GM23338 (cell line): ENCODE measurements around the gene RIMS3. TPM values are rescaled to one million over a fixed set of nuclear protein-coding genes. Genes with fewer than 3 reads are reported as not detected.

Source experiments
- ATAC-seq: fragments of 200-7000 bp; cut with Tn5 transposase; 3 replicates; pipeline ENCODE4 v1.9.1; 2020
- DNase-seq: peaks from one replicate; pipeline ENCODE4 v3.0.0-alpha.2; 2015; ENCODE audit warnings: low spot score
- H2AFZ ChIP-seq: fragments of 200-600 bp; sonication (generic); 2 replicates; pipeline ENCODE4 v1.8.0; 2016; ENCODE audit warnings: antibody characterized with exemption, mild to moderate bottlenecking, moderate library complexity
- H3F3A ChIP-seq: fragments of 200-600 bp; sonication (generic); replicated peaks from 2 replicates; pipeline ENCODE4 v1.8.0; 2017; ENCODE audit warnings: antibody characterized with exemption, mixed run types, low read depth
- H3K27ac ChIP-seq: fragments of 200-600 bp; sonication (generic); 2 replicates; pipeline ENCODE4 v1.6.1; 2016; ENCODE audit warnings: low read depth
- H3K27me3 ChIP-seq: fragments of 200-600 bp; sonication (generic); 2 replicates; pipeline ENCODE4 v1.8.0; 2016; ENCODE audit warnings: mild to moderate bottlenecking, mixed run types, moderate library complexity; ENCODE audit not compliant: insufficient read depth
- H3K36me3 ChIP-seq: fragments of 200-600 bp; sonication (generic); 2 replicates; pipeline ENCODE4 v1.8.0; 2016; ENCODE audit warnings: mild to moderate bottlenecking; ENCODE audit not compliant: insufficient read depth
- H3K4me1 ChIP-seq: fragments of 200-600 bp; sonication (generic); 2 replicates; pipeline ENCODE4 v1.8.0; 2016; ENCODE audit warnings: mild to moderate bottlenecking, moderate library complexity; ENCODE audit not compliant: insufficient read depth
- H3K4me2 ChIP-seq: fragments of 200-600 bp; sonication (generic); 2 replicates; pipeline ENCODE4 v1.7.1; 2017; ENCODE audit warnings: mixed run types
- H3K4me3 ChIP-seq: fragments of 200-600 bp; sonication (generic); 2 replicates; pipeline ENCODE4 v1.6.1; 2016; ENCODE audit warnings: mixed run types
- H3K79me2 ChIP-seq: fragments of 200-600 bp; sonication (generic); replicated peaks from 2 replicates; pipeline ENCODE4 v1.8.0; 2017; ENCODE audit warnings: mild to moderate bottlenecking; ENCODE audit not compliant: insufficient read depth
- H3K9me2 ChIP-seq: fragments of 200-600 bp; sonication (generic); 2 replicates; pipeline ENCODE4 v1.8.0; 2017; ENCODE audit not compliant: insufficient read depth
- H4K20me1 ChIP-seq: fragments of 200-600 bp; sonication (generic); replicated peaks from 2 replicates; pipeline ENCODE4 v1.8.0; 2017; ENCODE audit warnings: mild to moderate bottlenecking; ENCODE audit not compliant: insufficient read depth
- H3K27ac Mint-ChIP-seq: 2 replicates; pipeline ENCODE4 v1.8.0; 2020; ENCODE audit warnings: inconsistent platforms, mild to moderate bottlenecking, moderate library complexity, mixed read lengths
- H3K27me3 Mint-ChIP-seq: 3 replicates; pipeline ENCODE4 v1.8.0; 2022; ENCODE audit warnings: low read depth, mild to moderate bottlenecking, moderate library complexity, mixed read lengths, inconsistent platforms; ENCODE audit not compliant: insufficient read depth, poor library complexity
- H3K36me3 Mint-ChIP-seq: 3 replicates; pipeline ENCODE4 v1.8.0; 2021; ENCODE audit warnings: low read depth, mild to moderate bottlenecking, inconsistent platforms, moderate library complexity, mixed read lengths
- H3K4me1 Mint-ChIP-seq: 3 replicates; pipeline ENCODE4 v1.8.0; 2020; ENCODE audit warnings: mild to moderate bottlenecking, inconsistent platforms, mixed read lengths
- H3K4me3 Mint-ChIP-seq: 3 replicates; pipeline ENCODE4 v1.8.0; 2021; ENCODE audit warnings: moderate library complexity, mild to moderate bottlenecking, inconsistent platforms, mixed read lengths
- H3K9me3 Mint-ChIP-seq: 3 replicates; pipeline ENCODE4 v1.8.0; 2020; ENCODE audit warnings: moderate library complexity, mild to moderate bottlenecking, inconsistent platforms, mixed read lengths
- CREB1 ChIP-seq: fragments of 250-450 bp; sonication (Bioruptor Pico); IDR thresholded peaks from 2 replicates; pipeline ENCODE4 v1.5.0; 2020; ENCODE audit warnings: low read depth, mild to moderate bottlenecking, moderate library complexity
- EZH2phosphoT487 ChIP-seq: fragments of 200-600 bp; sonication (generic); IDR thresholded peaks from one replicate; pipeline ENCODE4 v1.8.1; 2018; ENCODE audit warnings: antibody characterized with exemption; ENCODE audit not compliant: unreplicated experiment
- JUNB ChIP-seq: IDR thresholded peaks from one replicate; pipeline ENCODE4 v1.6.1; 2016; ENCODE audit warnings: antibody characterized with exemption; ENCODE audit not compliant: unreplicated experiment
- STAT1 ChIP-seq: IDR thresholded peaks from one replicate; pipeline ENCODE4 v1.6.1; 2016; ENCODE audit warnings: antibody characterized with exemption; ENCODE audit not compliant: unreplicated experiment
- ZNF114 ChIP-seq: fragments of 250-450 bp; sonication (Bioruptor Pico); IDR thresholded peaks from 2 replicates; pipeline ENCODE4 v1.5.0; 2020; ENCODE audit warnings: mild to moderate bottlenecking, moderate library complexity
- ZNF331 ChIP-seq: fragments of 250-450 bp; sonication (Bioruptor Pico); IDR thresholded peaks from 2 replicates; pipeline ENCODE4 v1.5.0; 2020; ENCODE audit warnings: low read depth, mild to moderate bottlenecking, moderate library complexity
- polyA plus RNA-seq: library from polyadenylated mRNA; unstranded; fragments of >200 nt; fragmentation: Nextera tagmentation; extraction: Ambion mirVana; gene quantifications from 2 replicates; pipeline ENCODE4 v1.2.1, GENCODE V29; 2016
- total RNA-seq: library from RNA; depleted of rRNA; stranded (reverse); fragments of >200 nt; shearing (Covaris generic); gene quantifications from 2 replicates; pipeline ENCODE4 v1.2.3, GENCODE V29; 2014
- TF ChIP-seq, protein P1 (sequence below): fragments of 250-450 bp; sonication (Bioruptor Pico); IDR thresholded peaks from 2 replicates; pipeline ENCODE4 v1.5.0; 2020; ENCODE audit warnings: mild to moderate bottlenecking, moderate library complexity
- TF ChIP-seq, protein P2 (sequence below): IDR thresholded peaks from 2 replicates; pipeline ENCODE4 v1.6.1; 2016; ENCODE audit warnings: antibody characterized with exemption
- TF ChIP-seq, protein P3 (sequence below): IDR thresholded peaks from one replicate; pipeline ENCODE4 v1.6.1; 2018; ENCODE audit warnings: antibody characterized with exemption; ENCODE audit not compliant: unreplicated experiment

Gene RIMS3
- total and polyA plus RNA-seq, 2 experiments from 2014 or later, result 8.7 to 27.2 TPM

DNA sequence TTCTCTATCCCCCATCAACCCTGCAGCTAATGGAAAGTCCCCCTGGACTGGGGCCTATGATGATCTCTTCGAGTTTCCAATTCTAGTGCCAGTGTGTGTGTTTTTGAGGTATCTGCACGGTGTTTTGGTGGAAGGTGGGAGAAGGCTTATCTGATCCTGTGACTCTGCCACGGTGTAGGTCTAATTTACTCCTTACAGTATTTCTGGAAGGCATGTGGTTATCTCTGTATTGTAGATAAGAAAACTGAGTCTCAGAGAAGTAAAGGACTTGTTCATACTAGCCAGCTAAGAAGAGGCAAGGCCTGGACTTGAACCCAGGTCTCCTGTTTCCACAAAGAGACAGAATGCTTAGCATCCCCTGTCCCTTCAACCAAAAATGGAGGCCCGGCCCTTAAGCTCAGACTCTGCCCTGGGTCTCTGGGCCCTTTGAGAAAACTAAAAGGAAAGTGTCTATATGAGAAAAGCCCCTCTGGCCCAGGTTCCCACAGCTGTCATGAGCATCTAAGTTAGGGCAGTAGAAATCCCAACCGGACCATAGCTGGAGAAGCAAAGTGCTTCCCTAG, 20.3 kb downstream of the RIMS3 start:
- Mint-ChIP-seq H3K36me3 (no peaks in the 10 kb centered on the region; the same call in 2 of the 3 replicates), H3K27me3 (peaks cover 4% of the 10 kb centered on the region), H3K4me3 (no peak overlapping the region)

More for the DNA sequence above, 20.3 kb downstream of the RIMS3 start:
- no peak overlapping the region for H3K27ac Mint-ChIP-seq
- no peak overlapping the region for H3K4me2 ChIP-seq
- no peaks in the 10 kb centered on the region for H3K9me2 ChIP-seq
- H4K20me1 ChIP-seq, result peaks cover 4% of the 10 kb centered on the region; the same call in 1 of the 2 replicates
- no peaks in the 10 kb centered on the region for H3K27me3 ChIP-seq
- H3F3A ChIP-seq, result no peaks in the 10 kb centered on the region
- no peaks in the 10 kb centered on the region for H3K4me1 ChIP-seq
- H3K4me1 Mint-ChIP-seq, result peaks cover 8% of the 10 kb centered on the region; the same call in 2 of the 3 replicates
- no peaks in the 10 kb centered on the region for H3K9me3 Mint-ChIP-seq
- no peaks in the 10 kb centered on the region for H3K79me2 ChIP-seq
- no peaks in the 10 kb centered on the region for H3K36me3 ChIP-seq
- no peak overlapping the region for H3K4me3 ChIP-seq
- H2AFZ ChIP-seq, result no peak overlapping the region
- TF ChIP-seq, protein P1, sequence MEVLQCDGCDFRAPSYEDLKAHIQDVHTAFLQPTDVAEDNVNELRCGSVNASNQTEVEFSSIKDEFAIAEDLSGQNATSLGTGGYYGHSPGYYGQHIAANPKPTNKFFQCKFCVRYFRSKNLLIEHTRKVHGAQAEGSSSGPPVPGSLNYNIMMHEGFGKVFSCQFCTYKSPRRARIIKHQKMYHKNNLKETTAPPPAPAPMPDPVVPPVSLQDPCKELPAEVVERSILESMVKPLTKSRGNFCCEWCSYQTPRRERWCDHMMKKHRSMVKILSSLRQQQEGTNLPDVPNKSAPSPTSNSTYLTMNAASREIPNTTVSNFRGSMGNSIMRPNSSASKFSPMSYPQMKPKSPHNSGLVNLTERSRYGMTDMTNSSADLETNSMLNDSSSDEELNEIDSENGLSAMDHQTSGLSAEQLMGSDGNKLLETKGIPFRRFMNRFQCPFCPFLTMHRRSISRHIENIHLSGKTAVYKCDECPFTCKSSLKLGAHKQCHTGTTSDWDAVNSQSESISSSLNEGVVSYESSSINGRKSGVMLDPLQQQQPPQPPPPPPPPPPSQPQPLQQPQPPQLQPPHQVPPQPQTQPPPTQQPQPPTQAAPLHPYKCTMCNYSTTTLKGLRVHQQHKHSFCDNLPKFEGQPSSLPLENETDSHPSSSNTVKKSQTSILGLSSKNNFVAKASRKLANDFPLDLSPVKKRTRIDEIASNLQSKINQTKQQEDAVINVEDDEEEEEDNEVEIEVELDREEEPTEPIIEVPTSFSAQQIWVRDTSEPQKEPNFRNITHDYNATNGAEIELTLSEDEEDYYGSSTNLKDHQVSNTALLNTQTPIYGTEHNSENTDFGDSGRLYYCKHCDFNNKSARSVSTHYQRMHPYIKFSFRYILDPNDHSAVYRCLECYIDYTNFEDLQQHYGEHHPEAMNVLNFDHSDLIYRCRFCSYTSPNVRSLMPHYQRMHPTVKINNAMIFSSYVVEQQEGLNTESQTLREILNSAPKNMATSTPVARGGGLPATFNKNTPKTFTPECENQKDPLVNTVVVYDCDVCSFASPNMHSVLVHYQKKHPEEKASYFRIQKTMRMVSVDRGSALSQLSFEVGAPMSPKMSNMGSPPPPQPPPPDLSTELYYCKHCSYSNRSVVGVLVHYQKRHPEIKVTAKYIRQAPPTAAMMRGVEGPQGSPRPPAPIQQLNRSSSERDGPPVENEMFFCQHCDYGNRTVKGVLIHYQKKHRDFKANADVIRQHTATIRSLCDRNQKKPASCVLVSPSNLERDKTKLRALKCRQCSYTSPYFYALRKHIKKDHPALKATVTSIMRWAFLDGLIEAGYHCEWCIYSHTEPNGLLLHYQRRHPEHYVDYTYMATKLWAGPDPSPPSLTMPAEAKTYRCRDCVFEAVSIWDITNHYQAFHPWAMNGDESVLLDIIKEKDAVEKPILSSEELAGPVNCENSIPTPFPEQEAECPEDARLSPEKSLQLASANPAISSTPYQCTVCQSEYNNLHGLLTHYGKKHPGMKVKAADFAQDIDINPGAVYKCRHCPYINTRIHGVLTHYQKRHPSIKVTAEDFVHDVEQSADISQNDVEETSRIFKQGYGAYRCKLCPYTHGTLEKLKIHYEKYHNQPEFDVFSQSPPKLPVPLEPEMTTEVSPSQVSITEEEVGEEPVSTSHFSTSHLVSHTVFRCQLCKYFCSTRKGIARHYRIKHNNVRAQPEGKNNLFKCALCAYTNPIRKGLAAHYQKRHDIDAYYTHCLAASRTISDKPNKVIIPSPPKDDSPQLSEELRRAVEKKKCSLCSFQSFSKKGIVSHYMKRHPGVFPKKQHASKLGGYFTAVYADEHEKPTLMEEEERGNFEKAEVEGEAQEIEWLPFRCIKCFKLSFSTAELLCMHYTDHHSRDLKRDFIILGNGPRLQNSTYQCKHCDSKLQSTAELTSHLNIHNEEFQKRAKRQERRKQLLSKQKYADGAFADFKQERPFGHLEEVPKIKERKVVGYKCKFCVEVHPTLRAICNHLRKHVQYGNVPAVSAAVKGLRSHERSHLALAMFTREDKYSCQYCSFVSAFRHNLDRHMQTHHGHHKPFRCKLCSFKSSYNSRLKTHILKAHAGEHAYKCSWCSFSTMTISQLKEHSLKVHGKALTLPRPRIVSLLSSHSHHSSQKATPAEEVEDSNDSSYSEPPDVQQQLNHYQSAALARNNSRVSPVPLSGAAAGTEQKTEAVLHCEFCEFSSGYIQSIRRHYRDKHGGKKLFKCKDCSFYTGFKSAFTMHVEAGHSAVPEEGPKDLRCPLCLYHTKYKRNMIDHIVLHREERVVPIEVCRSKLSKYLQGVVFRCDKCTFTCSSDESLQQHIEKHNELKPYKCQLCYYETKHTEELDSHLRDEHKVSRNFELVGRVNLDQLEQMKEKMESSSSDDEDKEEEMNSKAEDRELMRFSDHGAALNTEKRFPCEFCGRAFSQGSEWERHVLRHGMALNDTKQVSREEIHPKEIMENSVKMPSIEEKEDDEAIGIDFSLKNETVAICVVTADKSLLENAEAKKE, result no peak
- TF ChIP-seq ZNF331 (CRISPR knock-in tag) (no peak), ZNF114 (no peak), EZH2phosphoT487 (no peak), CREB1 (CRISPR knock-in tag) (no peak), JUNB (no peak), STAT1 (no peak)
- TF ChIP-seq, protein P2, sequence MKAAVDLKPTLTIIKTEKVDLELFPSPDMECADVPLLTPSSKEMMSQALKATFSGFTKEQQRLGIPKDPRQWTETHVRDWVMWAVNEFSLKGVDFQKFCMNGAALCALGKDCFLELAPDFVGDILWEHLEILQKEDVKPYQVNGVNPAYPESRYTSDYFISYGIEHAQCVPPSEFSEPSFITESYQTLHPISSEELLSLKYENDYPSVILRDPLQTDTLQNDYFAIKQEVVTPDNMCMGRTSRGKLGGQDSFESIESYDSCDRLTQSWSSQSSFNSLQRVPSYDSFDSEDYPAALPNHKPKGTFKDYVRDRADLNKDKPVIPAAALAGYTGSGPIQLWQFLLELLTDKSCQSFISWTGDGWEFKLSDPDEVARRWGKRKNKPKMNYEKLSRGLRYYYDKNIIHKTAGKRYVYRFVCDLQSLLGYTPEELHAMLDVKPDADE, result no peak
- TF ChIP-seq, protein P3, sequence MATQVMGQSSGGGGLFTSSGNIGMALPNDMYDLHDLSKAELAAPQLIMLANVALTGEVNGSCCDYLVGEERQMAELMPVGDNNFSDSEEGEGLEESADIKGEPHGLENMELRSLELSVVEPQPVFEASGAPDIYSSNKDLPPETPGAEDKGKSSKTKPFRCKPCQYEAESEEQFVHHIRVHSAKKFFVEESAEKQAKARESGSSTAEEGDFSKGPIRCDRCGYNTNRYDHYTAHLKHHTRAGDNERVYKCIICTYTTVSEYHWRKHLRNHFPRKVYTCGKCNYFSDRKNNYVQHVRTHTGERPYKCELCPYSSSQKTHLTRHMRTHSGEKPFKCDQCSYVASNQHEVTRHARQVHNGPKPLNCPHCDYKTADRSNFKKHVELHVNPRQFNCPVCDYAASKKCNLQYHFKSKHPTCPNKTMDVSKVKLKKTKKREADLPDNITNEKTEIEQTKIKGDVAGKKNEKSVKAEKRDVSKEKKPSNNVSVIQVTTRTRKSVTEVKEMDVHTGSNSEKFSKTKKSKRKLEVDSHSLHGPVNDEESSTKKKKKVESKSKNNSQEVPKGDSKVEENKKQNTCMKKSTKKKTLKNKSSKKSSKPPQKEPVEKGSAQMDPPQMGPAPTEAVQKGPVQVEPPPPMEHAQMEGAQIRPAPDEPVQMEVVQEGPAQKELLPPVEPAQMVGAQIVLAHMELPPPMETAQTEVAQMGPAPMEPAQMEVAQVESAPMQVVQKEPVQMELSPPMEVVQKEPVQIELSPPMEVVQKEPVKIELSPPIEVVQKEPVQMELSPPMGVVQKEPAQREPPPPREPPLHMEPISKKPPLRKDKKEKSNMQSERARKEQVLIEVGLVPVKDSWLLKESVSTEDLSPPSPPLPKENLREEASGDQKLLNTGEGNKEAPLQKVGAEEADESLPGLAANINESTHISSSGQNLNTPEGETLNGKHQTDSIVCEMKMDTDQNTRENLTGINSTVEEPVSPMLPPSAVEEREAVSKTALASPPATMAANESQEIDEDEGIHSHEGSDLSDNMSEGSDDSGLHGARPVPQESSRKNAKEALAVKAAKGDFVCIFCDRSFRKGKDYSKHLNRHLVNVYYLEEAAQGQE, result no peak
- no peak for ATAC-seq
- no peak overlapping the region for H3K27ac ChIP-seq
- DNase-seq, result no peak
